Activated naive CD4-positive, alpha-beta T cell treated with Interleukin-2 at 50 U/mL for 16 hours (primary cell): ENCODE measurements around the gene TPX2.
"Not testable (repeated sequence)": the region's sequence is repeated elsewhere in the genome, so short reads cannot be mapped to it uniquely, and the experiment has no call there.

Source experiments
- DNase-seq: peaks from one replicate; pipeline ENCODE4 v3.0.0-alpha.2; 2020

The TPX2 gene

DNA sequence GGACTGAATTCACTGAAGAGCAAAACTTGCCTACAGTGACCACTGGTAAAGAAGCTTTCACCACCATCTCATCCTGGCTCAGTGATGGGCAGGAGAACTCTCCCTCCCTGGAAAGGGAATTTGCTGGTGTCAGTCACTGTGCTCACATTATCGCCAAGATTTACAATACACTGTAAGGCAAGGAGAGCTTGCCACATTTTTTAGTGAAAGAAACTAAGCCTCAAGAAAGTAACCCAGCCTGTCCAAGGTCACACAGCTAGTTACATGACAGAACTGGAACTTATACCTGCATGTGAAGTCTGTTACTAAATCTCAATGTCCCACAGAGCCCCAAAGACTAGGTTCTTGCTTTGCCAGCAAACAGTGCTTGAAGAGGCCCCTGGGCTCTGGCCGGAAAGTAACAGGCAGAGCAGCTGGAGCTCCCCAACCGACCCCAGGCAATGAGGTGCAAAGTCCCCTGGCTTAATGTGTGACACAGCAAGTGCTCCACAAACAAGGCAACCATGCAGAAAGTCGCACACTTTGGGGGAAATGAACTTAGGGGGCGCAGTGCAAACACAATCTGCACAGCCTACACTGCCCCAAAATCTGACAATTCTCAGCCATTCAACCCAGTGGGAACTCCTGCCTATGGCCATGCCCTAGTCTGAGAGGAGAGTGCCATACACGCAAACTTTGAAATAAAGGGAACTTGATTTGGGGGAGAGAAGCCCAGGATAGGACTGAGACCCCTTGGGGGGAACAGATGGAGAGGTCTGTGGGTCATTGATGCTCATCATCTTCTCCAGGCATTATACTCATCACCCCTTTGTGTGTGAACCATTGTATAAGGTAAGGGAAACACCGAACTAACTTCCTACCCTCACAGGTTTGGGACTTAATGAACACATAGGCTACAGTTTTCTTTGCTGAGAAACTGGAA, 18.3 kb upstream of the TPX2 start:
- DNase-seq: peak; percentile 29

DNA sequence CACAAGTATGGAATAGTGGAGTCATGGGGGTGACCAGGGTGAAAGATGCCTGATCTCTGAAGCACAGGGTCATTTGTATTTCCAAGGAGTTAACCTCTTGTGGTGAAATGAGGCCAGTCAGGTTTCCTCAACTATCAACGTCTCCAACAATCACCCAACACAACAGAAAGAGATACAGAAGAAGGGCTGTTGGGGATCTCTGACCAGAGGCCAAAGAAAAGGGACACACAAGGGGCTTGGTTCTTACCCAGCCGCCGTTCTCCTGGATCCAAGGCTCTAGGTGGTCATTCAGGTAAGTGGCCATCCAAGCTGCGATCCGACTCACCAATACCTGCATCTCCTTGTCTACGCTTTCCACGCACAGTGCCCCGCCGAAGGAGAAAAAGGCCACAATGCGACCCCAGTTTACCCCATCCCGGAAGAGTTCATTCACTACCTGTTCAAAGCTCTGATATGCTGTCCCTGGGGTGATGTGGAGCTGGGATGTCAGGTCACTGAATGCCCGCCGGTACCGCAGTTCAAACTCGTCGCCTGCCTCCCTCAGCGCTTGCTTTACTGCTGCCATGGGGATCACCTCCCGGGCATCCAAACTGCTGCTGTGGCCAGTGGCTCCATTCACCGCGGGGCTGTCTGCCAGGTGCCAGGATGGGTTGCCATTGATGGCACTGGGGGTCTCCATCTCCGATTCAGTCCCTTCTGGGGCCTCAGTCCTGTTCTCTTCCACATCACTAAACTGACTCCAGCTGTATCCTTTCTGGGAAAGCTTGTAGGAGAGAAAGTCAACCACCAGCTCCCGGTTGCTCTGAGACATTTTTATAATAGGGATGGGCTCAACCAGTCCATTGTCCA, 17.5 kb upstream of the TPX2 start:
- peak; percentile 41 for DNase-seq

DNA sequence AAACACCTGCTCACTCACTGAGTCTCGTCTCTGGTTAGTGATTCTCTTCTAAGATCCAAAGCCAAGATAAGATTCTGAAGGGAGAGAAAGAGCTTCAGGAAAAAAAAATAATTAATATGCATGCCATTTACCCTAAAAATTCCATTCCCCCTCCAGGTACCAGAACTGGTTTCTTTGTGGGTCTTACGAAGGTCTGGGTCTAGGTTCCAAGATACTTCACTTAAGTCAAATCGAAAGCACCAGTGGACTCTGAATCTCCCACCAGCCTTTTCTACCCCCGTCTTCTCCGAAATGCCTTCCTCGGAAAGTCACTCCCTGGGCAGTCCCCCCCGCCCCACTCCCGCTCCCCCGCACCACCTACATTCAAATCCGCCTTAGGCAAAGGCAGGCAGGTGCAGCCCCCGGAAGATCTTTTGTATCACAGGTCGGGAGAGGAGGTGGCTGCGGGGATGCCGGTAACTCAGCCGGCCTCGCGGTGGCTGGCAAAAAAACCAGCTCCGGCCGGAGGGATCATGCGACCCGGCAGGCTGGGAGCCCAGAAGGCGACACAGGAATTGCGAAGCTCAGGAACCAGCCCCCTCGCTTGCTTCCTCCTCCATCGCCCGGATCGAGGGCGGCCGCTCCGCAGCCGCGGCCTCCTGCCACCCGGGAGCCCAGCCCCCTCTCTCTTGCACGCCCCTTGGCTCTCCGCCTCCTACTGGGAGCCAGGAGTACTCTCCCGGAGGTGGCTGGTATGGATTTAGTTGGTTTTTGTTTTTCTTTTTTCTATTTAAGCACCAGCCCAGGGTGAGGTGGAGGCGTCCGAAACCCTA, 16.6 kb upstream of the TPX2 start, which contains the start of gene BCL2L1:
TSS of gene BCL2L1 (minus strand) at position 612 of the 812 bp plus-strand sequence. CDS start 650 bp downstream, outside the sequence.
- DNase-seq: peak; percentile 80

DNA sequence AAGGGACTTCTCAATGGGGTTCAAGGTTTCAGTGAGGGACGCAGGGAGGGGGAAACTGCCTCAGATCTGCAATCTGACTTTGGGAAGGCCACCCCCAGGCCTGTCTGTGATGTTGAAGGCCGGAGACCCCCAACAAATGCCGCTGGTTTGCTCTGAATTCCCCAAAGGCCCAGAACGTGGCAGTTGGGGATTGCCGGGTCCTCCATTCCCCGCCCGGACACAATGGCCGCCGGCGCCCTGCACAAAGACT, 16.1 kb upstream of the TPX2 start:
- DNase-seq: no peak

DNA sequence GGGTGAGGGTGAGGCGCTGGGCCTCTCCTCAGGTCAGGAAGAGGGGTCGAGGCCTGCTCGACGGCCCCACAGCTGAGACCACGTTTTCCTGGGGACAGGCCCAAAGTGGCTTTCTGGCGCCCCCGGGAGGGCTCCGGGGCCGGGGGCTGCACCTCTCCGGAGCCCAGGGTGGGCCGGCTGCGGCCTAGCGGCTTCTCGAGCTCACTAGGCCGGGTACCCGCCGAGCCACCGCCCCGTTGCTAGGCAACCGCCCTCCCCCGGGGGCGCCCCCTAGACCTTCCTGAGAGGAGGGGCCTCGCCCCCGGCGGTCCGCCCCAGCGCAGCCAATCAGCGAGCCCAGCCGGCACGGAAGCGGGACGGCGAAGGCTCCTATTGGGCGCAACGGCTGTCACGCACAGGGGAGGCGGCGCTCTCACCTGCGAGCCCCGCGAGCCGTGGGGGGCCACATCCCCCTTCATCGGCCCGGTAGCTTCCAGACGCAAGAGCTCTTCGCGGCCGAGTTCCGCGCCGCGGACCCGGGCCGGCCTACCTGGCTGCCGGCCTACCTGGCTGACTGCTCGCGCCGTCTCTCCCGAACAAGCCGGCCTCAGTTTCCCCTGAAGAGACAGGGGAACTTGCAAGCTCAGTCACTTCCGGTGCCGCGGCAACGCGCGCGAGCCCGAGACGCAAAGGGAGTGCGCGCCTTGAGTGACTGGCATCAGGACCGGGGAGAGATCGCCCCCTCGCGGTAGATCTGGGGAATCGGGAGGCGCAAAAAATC, 15.6 kb upstream of the TPX2 start:
- DNase-seq: peak; percentile 98

DNA sequence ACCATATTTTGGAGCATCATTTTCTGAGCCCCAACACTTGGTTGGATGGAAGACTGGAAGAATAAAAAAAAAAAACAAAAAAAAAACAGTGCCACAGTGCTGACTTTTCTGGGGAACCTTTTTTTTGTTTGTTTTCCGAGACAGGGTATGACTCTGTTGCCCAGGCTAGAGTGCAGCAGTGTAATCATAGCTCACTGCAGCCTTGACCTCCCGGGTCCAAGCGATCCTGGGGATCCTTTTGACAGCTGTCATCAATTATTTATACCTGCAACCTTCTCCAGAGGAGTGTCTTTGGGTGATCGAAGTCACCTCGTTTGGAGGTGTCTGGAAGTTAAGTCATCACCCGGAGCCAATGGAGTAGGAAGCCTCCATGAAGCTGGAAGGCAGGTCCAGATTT, 7.8 kb upstream of the TPX2 start:
- DNase-seq: no peak

DNA sequence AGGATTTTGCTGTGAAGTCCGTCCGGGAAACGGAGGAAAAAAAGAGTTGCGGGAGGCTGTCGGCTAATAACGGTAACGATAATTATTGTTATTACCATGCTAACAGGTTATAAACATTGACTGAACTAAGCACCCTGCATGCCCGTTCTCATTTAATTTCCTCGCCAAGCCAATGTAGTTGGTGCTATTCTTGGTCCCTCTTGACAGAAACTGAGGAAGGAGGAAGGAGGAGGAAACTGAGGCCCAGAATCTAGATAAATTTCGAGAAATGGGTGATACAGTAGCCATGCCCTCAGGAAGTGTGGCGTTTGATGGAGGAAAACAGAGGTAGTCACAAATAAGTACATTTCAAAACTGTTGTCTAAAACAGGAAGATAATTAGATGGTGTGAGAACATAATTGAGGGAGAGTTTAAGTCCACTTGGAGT, 474 bp downstream of the TPX2 start:
- no peak for DNase-seq

DNA sequence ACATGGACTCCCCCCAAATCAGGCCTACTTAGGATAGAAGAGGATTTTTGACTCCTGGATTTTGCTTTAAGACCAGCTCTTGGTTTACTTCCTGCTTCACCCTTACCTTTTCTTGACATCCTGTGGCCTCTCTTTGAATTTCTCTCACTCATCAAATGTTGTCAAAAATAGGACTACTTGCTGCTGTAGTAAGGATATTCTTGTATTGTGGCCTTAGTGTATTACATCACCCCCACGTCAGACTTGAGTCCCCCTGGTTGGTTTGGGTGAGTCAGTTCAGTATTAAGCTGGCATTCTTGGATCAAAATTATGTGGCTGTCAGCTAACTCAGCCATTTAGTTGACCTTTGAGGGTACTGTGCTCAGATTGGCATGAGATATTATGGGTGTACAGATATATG, 1.1 kb downstream of the TPX2 start:
- no peak for DNase-seq

DNA sequence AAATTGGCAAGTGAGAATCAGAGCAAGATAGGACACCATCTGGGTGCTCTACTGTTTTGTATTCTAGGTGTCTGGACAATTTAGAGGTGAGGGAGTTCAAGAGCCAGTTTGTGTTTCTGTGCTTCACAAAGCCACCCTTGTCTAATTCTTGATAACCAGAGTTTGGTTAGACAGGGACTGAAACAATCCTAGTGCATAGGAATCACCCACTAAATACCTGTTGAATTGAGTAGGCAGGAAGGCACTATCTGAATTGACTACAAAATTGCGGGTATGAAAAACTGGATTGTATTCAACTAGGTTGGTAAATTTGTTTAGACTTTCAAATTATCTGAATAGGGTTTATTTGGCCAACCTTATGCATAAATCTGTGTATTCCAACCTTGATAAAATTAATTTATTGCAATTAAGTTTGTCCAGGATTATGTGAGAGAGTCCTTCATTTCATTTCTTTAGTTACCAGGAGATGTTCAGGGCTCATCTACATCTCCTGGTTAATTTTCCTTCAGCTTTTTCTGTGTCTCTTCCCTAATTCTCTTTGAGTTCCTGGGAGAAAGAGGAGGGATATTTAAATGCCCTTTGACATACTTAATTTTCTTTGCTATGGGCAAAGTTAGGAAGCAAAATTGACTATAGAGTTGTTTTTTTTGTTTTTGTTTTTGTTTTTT, 1.7 kb downstream of the TPX2 start:
- no peak for DNase-seq

DNA sequence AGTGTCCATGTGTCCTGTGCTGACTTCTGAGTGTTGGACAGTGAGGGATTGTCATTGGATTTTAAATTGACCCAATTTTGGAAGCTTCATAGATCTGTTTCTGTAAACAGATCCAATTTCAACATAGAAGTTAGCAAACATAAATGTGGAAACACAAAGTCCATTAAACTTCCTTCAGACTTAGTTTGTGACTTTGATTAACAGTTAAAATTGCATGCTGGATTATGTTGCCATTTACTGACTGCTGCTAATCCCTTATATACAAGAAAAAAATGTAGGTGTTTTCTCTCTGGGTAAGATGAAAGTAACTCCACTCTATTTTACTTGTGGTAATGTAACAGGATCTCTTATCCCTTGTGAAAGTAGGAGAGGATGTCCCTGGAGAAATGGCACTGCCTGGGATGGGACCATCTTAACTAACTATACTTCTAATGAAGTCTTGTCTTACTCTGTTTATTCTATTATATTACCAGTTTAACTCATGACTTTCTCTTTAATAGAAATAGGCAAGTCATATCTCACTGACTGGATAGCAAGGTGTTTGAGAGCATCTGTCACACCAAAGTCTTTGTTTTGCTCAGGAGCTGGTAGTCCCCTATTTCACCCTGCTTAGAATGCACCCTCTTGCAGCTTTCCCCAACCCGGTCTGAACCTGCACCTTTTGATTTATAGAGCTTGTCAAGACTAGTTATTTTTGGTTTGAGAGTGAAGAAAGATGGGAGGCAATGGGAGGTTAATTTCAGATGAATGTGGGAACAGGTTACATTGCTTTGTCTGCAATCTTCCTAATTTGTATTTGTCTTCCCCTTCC, 7.2 kb downstream of the TPX2 start:
- DNase-seq: no peak

DNA sequence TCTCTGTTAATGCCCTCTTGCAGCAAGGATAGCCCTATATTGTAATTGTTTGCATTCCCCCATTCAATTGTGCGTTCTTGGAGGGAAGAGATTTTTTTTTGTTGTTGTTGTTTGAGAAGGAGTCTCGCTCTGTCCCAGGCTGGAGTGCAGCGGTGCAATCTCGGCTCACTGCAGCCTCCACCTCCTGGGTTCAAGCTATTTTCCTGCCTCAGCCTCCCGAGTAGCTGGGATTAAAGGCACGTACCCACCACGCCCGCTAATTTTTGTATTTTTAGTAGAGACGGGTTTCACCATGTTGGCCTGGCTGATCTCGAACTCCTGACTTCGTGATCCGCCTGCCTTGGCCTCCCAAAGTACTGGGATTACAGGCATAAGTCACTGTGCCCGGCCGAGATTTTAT, 7.9 kb downstream of the TPX2 start:
- DNase-seq: not testable (repeated sequence)

DNA sequence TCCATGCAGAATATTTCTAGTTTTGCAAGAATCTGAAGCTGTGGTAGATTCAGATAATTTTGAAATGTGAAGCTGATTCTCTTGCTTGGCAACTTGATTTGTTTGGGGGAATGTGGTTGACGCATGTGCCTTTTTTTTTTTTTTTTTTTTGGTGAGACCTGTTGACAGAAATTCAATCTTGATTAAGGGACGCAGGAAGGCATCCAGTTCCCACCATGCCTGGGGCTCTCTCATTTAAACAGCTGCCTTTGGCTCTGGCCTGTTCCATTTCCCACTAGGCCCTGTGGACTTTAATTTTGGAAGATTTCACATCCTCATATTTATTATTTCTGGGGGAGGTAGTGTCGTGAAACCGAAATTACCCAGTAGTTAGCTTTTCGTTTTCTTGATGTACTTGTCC, 8.6 kb downstream of the TPX2 start:
- DNase-seq: no peak

DNA sequence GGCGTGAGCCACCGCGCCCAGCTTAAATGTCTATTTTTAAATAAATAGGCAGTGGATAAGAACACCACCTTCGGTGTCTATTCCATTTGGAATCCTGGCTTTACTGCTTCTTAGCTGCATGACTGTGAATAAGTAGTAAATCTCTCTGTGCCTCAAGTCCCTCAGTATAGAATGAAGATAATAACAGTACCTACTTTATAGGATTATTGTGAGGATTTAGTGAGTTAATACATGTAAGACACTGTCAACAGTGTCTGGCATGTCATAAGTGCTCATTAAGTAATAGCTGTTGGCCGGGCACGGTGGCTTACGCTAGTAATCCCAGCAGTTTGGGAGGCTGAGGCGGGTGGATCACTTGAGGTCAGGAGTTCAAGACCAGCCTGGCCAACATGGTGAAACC, 10.1 kb downstream of the TPX2 start:
- no peak for DNase-seq

DNA sequence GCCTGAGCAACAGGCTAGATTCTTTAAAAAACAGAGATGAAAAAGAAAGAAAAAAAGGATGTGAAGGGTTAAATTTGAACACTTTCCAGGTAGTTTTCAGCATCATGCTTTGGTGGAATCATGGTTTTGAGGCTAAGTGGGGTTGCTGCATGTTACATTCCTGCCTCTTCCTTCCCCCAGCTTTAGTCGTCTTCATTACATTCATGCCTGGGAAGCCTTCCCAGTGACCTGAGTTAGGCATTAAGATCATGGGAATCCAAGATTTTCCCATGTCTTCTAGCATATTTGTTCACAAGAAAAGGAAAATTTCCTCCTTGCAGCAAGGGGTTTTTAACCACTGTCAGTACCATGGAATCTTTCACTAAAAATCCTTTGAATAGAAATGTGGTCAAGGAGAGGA, 12.0 kb downstream of the TPX2 start:
- DNase-seq: no peak

DNA sequence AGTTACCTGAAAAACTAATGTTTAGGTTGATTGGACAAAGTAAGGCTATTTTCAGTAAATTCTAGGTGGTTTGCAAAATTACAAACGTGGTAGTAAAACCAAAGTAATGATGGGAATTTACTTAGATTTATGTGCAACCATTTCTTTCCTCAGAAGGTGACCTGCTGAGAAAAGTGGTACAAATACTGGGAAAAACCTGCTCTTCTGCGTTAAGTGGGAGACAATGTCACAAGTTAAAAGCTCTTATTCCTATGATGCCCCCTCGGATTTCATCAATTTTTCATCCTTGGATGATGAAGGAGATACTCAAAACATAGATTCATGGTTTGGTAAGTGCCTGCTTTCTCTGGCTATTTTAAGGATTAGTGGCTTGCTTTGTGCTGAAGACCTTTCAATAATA, 18.2 kb downstream of the TPX2 start:
- no peak for DNase-seq

DNA sequence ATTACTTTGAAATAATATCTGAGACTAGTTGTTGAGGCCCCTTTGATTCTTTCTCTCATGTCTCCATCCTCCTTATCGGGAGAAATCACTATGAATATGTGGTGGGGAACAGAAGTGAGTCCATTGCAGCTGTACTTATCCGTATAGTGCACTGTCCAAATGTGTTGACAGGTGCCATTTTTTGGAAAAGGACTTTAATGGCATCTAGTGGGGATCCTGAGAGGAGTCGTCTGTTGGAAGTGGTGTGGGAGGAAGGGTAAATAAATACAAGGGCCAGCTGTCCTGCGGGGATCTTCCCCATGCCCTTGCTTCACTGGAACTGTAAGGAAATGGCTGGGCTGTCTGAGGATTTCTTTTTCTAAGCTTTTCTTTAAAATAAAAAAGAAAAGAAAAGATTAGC, 19.4 kb downstream of the TPX2 start:
- DNase-seq: no peak

DNA sequence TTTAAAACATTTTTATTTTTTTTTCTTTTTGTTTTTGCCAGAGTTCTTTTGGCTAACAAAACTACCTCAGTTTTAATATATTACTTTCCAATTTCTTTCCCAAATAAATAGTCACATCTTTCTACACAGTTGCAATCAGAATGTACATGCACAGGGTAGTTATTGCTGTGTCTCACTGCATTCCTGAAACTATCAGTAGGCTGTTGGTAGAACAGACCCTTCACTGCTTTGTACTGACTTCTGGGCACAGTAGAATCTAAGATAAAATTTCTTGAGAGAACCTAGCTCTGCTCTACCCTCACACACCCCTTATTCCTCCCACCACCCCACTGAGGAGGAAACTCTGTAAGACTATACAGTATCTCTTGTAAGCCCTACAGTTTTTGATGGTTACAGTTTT, 19.9 kb downstream of the TPX2 start:
- no peak for DNase-seq

DNA sequence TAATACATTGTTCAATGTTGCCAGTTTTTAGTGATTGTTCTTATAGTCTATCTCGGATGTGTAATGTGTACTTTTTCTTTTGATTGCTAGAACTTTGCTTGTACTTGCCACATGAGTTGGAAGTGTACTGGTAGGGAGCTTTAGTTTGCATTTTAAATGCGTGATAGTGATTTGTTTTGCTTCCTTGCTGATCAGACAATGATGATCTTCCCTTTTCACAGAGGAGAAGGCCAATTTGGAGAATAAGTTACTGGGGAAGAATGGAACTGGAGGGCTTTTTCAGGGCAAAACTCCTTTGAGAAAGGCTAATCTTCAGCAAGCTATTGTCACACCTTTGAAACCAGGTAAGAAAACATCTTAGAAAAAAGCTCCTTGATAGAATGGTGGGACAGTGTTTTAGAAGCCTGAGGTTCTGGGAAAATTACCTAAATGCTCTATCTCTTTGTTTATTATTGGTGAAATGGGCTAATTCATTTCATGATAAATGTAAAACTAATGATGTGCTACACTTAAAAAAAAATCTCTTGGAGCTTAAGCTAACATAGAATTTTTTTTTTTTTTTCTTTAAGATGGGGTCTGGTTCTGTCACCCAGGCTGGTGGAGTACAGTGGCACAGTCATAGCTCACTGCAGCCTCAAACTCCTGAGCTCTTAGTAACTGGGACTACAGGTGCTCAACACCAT, 20.9 kb downstream of the TPX2 start:
- DNase-seq: no peak

DNA sequence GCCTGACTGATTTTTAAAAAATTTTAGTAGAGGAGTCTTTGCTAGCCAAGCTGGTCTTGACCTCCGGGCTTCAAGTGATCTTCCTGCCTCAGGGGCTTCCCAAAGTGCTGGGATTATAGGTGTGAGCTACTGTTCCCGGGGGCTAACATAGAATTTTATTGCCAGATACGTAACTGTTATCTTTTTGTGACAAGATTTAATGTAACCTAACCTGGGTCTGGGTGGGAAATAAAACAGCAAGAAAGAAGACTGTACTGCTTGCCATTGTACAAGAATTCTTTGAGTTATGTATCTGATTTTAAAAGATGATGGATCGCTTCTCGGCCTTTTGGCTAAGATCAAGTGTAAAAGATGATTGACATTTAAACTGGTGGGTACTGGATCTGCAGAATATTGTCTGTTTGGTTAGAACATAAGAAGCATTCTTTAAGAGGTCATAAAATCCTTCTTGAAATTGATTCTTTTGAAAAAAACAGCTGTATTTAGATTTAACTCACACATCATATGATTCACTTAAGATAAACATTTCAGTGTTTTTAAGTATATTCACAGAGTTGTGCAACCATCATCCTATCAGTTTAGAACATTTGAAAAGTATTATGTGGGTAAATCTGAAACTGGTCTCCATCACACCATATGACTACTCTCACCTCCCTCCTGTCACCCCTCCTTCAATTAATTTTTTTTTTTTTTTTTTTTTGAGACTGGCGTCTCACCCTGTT, 21.6 kb downstream of the TPX2 start:
- no peak for DNase-seq
